ENCODE measurements around the gene CCDC86.

DNA sequence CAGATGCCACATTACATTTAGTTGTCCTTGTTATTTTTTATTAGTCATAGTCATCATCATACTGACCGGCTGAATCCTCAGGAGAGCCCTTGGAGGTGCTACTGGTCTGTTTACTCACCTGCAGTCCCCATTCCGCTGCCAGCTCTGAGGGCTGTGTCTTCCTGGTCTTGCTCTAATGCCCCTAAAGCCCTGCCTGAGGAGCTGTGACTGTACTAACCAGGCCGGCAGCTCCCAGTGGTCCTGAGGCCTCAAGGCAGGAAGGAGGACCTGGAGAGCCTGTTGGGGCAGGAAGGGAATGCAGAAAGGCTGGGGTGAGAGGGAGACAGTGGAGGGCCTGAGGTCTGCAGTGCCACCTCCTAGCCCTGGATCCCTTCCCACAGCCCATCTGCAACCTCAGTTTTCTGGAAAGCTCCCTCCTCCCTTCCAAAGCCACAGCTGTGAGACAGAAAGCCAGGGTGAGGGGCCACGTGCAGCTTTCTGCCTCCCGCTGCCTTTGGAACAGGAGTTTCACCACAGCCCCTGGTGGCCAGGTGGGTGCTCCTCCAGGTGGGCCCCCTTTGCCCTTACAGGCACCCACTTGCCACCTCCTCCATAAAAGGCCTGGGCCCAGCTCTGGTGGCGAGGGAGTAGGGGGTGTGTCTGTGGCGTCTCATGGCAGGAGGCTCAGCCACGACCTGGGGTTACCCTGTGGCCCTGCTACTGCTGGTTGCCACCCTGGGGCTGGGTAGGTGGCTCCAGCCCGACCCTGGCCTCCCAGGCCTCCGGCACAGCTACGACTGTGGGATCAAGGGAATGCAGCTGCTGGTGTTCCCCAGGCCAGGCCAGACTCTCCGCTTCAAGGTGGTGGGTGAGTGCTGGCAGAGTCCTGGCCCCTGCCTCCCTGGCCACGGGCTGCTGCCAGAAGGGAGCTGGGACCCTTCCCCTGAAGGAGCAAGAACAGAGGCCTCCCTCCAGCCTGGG is 25.3 kb downstream of the CCDC86 start, which contains the start of gene ZP1:
- TF ChIP-seq, protein P1, sequence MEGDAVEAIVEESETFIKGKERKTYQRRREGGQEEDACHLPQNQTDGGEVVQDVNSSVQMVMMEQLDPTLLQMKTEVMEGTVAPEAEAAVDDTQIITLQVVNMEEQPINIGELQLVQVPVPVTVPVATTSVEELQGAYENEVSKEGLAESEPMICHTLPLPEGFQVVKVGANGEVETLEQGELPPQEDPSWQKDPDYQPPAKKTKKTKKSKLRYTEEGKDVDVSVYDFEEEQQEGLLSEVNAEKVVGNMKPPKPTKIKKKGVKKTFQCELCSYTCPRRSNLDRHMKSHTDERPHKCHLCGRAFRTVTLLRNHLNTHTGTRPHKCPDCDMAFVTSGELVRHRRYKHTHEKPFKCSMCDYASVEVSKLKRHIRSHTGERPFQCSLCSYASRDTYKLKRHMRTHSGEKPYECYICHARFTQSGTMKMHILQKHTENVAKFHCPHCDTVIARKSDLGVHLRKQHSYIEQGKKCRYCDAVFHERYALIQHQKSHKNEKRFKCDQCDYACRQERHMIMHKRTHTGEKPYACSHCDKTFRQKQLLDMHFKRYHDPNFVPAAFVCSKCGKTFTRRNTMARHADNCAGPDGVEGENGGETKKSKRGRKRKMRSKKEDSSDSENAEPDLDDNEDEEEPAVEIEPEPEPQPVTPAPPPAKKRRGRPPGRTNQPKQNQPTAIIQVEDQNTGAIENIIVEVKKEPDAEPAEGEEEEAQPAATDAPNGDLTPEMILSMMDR (IDR thresholded peaks at IDR 0.05; ENCODE audit: low read depth, low read length), result no peak
- no peak for TF ChIP-seq POLR2A (IDR thresholded peaks at IDR 0.05; ENCODE audit: extremely low read depth, insufficient read length)
